HPDE6-E6E7 (cell line): ENCODE measurements around the gene SH3PXD2A.

ENCODE experiments used
- DNase-seq: peaks from one replicate; pipeline ENCODE4 v3.0.0; 2011; ENCODE audit warnings: missing footprints; ENCODE audit errors: extremely low spot score

The SH3PXD2A gene

DNA sequence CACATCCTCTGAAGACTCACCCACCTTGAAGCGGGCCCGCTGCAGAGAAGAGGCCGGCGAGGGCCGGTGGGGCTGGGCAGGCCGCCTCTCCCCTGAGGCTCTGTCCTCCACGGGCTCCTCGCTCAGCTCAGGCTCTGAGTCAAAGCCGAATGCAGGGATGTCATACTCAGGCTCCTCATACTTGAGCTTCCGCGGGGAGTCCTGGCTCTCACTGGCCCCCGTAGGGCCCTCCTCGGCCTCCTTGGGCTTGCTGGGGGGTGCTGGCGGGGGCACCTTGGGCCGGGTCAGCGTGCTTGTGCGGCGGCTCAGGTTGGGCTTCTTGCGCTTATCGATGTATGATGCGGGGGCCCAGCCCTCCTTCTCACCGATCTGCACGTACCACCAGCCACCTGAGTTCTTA is 252.0 kb downstream of the SH3PXD2A start:
- no peak for DNase-seq

DNA sequence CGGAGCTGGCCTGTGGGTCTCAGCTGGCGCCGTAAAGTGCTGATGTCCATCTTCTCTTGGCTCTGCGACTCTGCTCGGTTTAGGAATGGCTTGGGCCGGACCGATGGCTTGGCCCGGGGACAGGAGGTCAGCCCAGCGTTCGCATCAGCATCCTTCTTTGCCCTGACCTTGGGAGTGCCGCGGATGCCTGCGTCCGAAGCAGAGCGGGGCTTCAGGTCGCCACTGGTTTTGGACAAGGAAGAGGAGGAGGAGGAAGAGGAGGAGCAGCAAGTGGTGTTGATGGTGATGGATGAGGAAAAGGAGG is 252.6 kb downstream of the SH3PXD2A start:
- no peak for DNase-seq

DNA sequence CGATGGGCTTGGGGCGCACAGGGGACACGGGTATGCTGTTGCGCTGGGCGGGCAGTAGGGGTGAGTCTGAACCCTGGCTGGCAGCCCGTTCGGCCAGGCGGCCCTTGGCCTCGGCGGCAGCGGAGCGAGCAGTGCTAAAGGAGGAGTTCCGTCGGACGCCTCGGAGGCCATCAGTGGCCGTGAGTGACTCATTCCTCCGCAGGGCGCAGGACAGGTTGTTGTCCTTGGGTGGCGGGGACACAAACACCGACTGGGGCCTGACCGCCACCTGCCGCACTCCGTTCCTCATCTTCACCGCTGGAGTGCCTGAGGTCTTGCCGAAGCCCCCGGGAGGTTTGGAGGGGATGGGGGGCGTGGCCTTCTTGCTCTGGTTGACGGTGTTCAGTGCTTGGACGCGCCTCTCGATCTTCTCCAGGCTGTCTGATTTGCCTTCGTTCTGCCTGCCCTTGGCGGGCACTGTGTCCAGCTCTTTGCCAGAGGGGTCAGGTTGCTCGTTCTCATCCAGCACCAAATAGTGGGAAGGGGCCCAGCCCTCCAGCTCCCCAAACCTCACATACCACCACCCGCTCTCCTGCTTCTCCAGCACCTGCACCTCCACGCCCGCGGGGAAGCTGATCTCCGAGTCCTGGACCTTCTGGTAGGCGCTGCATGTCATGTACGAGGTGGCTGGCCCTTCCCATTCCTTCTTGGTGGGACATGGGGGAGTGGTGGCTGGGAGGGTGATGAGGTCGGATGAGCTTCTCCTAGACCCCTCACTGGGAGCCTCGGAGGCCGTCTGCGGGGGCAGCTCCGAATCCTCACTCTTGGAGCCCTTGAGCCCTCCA is 253.1 kb downstream of the SH3PXD2A start:
- DNase-seq = no peak

DNA sequence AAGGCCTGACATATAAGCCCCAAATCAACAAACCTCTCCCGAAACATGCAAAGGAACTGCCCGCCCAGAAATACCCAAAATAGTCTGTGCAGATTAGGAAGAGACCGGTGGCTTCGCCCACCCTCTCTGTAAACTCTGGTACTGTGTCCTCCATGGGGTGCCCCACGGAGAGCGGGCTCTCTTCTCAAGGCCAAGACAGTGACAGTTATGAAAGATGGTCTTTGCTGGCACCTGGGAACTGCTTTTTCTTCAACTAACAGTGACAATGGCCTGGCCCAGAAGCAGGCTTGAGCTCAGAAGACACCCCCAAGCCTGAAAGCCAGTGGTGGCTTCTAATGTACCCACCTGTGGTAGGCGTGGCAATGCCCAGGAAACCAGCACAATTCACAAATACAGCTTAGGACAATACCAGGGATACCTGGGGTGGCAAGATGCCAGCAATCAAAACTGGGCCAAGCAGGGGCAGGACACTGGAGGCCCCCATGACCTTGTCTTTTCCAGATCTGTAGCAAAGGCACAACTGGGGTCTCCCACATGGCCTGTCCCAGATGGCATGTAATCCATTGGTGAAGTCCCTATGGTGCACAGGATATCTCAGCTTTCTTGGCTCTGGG is 254.3 kb downstream of the SH3PXD2A start:
- DNase-seq = no peak

GRCh38 chr10:103600325-103600724 is 255.1 kb downstream of the SH3PXD2A start:
- no peak for DNase-seq

GRCh38 chr10:103599907-103600306 is 255.5 kb downstream of the SH3PXD2A start:
- DNase-seq = no peak

GRCh38 chr10:103599211-103599610 is 256.2 kb downstream of the SH3PXD2A start:
- no peak for DNase-seq

GRCh38 chr10:103598654-103599115 is 256.7 kb downstream of the SH3PXD2A start:
- peak; percentile 55 for DNase-seq

- DNase-seq = no peak
Measured at GRCh38 chr10:103597003-103597402, 258.4 kb downstream of the SH3PXD2A start.

DNA sequence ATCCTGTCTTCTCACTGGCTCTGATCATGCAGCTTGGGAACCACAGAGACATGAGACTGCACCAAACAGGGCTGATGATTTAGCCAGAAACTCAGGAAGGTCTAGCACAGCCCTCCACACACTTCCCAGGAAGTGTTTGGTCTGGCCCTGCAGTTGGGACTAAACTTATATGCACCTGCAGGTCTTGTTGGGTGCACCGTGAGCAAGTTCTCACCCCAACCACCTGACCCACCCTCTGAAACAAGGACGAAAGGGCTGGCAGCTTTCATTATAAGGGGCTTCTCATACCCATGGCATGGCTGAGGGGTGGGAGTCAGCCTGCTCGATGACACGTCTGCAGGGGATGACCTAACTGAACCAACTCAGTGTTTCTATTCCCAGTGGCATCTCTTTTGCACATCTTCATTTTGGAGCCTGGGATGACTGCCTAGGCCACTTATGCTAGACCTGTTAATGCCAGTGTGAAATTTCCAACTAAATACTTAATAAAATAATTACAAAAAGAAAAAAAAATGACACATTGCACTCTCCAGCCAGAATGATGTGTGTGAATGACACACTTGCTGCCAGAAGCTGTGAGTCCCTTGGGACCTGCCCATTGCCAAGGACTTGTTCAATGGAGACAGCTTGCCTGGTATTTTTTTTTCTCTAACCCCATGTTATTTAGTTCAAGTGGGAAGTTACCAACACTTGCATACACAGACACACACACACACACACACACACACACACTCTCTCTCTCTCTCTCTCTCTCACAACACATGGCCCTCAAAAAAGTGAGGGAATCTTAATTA is 259.2 kb downstream of the SH3PXD2A start:
- DNase-seq = no peak

DNA sequence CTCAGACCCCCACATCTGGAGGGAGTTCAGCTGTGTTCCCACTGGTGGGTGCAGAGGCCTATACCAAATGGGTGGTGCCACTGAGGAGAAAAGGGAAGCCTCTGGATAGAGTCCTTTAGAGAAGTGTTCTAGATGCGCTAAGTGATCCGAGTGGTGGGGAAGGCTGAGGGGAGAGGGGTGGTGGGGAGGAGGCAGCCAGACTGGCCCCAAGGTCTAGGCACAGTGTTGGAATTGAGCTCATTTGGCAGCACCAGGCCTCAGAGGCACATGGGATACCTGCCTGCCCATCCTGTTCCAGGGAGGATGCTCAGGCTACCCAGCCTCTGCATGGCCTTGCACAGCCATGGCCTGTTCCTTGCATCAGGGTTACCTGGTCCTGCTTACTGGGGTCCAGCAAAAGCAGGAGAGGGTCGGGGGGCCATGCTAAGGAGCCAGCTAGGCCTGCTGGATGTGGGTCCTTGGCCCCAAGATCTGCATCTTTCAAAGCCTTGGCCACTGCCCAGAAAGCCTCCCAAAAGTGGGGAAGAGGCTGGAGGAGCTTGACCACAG is 262.3 kb downstream of the SH3PXD2A start:
- DNase-seq = no peak

DNA sequence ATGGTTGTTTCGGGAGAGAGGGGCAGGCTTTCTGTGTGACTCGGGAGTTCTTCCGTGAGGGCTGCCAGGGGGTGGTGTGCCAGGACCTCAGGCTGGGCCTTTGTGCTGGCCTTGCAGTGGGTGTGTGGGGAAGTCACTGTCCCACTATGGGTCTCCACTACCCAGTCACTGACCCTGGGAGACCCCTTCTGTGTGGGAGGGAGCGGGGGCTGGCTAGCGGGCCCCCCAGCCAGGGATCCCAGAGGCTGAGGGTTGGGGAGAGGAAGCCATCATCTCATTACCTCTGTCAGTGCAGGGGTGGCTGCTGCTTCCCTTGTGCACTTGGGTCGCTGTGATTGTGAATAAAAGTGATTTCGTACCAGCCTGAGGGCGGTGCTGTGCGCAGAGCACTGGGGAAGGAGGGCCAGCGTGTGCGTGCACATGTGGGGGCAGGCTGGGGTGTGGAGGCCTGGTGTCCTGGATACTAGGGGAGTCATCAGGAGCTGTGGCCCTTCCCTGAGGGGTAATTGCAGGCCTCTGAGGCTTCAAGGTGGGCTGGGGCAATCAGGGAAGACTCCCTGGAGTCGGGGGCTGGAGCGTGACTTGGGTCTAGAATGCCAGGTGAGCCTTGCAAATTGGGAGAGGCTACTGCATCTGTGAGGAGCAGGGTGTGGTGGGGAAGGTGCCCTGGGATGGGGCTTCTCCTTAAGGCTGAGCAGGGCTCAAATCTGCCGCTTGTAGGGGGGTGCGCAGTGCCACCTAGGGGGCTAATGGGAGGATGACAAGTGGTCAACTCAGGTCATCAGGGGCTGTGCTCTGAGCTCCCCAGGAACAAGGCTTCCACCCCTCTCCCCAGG is 263.0 kb downstream of the SH3PXD2A start:
- DNase-seq = peak; percentile 55

DNA sequence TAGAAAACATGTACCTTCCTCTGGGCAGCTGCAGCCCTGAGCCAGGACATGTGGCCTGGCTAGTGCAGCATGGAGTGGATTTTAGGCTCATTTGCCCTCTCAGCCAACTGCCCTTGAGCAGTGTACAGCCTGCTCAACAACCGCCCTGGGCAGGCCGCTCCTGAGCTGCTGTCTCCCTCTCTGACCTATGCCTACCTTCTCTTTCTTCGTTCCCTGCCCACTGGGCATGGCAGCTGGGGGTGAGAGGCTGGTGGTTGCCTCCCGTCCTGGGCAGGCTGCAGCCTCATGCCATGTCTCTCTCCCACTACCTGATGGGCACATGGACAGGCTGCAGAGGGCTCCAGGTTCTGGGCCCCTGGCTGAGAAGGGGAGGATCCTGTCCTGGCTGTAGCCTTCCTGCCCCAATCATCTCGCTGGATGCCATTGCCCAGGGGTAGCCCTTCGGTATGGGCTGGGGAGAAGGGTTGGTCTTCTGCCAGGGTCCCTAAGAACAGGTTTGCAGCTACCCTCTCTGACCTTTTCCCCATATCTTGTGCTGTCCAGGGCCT is 264.6 kb downstream of the SH3PXD2A start:
- DNase-seq = no peak

- no peak for DNase-seq
Measured at GRCh38 chr10:103590060-103590459, 265.3 kb downstream of the SH3PXD2A start.

DNA sequence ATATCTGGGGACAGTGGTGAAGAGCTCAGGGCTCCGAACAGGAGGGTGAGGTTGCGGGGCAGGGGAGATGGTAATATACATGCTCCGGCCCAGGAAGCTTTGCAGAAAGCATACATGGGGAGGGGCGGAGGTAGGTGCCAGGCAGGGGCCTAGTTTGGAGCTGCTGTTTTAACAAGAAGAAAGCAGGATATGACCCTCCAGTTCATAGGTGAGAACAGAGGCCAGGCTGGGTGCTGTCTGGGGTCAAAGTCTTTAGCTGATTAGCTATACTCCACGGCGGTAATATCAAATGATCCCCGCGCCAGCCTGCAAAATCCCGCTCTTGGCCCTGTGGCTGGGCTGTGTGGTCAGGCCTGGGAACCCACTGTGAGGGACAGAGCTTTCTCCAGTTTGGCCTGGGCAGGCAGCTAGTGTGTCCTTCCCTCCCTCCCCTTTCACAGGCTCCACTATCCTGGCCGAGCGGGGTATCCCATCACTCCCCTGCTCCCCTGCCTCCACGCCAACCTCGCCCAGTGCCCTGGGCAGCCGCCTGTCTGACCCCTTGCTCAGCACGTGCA is 266.2 kb downstream of the SH3PXD2A start:
- DNase-seq = no peak

GRCh38 chr10:103587073-103587472 is 268.3 kb downstream of the SH3PXD2A start:
- DNase-seq = no peak

DNA sequence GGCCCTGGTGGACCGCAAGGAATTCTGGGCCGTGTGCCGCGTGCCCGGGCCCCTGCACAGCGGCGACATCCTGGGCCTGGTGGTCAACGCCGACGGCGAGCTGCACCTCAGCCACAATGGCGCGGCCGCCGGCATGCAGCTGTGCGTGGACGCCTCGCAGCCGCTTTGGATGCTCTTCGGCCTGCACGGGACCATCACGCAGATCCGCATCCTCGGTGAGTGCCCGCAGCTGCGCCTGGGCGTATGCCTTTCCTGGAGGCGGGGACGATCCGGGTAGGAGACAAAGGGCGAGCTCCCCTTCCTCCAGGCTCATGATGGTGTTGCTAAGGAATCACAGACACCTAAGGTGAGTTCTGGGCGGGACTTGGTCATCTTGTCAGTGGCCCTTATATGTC is 270.4 kb downstream of the SH3PXD2A start:
- no peak for DNase-seq

GRCh38 chr10:103584216-103585010 is 271.0 kb downstream of the SH3PXD2A start:
- DNase-seq = no peak

GRCh38 chr10:103583871-103584215 is 271.5 kb downstream of the SH3PXD2A start:
- DNase-seq = no peak
